PFSK-1 (cell line): ENCODE data around the gene SLC38A10.

ENCODE experiments used
- FOXP2 ChIP-seq: optimal IDR thresholded peaks from 2 replicates; pipeline ENCODE3; 2011; ENCODE audit warnings: borderline replicate concordance, control low read depth, inconsistent platforms; ENCODE audit not compliant: insufficient read depth; ENCODE audit errors: extremely low read length, extremely low read depth
- POLR2AphosphoS5 ChIP-seq: IDR thresholded peaks from 2 replicates; pipeline ENCODE4 v1.6.1; 2012; ENCODE audit warnings: low read depth, mild to moderate bottlenecking, control low read depth, low read length, moderate library complexity
- SIN3A ChIP-seq: IDR thresholded peaks from 2 replicates; pipeline ENCODE4 v1.6.1; 2012; ENCODE audit warnings: mild to moderate bottlenecking, low read length, moderate library complexity, borderline replicate concordance; ENCODE audit not compliant: insufficient read depth
- TAF1 ChIP-seq: IDR thresholded peaks from 2 replicates; pipeline ENCODE4 v1.6.1; 2012; ENCODE audit warnings: low read length, control low read depth, borderline replicate concordance; ENCODE audit not compliant: insufficient read depth
- TF ChIP-seq, protein P1 (sequence below), 2 experiments: IDR thresholded peaks; 2 replicates each; pipeline versions ENCODE4 v1.6.1 to v1.8.0; 2011 to 2012; ENCODE audit warnings: low read depth in 2 of 2, low read length in 2 of 2, control low read depth in 1 of 2, inconsistent platforms in 1 of 2, mild to moderate bottlenecking in 1 of 2, moderate library complexity in 1 of 2; ENCODE audit not compliant: insufficient read depth in 1 of 2

SLC38A10 gene

DNA sequence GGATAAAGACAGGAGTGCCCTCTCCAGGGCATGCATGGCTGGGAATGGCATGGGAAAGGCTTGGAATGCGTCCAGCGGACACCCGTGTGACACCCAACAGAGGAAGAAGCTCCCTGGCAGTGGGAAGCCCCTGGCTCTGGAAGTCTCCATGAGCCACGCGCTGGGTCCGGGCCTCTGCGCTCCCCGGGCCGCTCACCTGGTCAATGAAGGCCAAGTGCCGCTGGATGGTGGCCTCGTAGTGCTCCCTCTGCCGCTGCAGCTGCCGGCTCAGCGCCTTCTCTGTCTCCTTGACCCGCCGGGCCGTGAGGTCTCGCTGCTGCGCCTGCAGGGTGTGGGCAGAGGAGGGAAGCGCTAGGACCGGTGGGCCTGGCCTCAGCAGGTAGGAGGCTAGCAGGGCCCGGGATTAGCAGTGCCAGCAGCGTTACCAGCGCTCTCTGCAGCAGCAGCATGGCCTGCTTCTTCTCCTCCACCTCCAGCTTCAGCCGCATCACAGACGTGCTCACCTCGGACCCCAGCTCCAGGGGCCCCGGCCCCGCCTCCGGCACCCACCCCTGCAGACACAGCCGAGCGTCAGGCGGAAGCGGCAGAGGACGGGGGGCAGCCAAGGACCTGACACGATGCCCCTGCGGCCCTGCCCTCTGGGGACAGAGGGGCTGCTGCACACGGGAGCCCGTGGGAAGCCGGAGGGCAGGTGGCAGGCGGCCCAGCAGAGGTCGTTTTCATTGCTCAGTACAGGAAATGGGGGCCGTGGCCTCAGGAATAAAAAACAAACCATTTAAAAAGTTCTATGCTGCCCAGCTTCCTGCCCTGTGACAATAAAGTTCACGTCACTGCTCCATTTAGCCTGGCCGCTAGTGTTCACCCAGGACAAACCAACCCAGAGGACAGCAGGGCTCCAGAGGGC is 98.3 kb downstream of the SLC38A10 start:
- TF ChIP-seq TAF1 (no peak), POLR2AphosphoS5 (no peak), FOXP2 (no peak)
- TF ChIP-seq, protein P1, sequence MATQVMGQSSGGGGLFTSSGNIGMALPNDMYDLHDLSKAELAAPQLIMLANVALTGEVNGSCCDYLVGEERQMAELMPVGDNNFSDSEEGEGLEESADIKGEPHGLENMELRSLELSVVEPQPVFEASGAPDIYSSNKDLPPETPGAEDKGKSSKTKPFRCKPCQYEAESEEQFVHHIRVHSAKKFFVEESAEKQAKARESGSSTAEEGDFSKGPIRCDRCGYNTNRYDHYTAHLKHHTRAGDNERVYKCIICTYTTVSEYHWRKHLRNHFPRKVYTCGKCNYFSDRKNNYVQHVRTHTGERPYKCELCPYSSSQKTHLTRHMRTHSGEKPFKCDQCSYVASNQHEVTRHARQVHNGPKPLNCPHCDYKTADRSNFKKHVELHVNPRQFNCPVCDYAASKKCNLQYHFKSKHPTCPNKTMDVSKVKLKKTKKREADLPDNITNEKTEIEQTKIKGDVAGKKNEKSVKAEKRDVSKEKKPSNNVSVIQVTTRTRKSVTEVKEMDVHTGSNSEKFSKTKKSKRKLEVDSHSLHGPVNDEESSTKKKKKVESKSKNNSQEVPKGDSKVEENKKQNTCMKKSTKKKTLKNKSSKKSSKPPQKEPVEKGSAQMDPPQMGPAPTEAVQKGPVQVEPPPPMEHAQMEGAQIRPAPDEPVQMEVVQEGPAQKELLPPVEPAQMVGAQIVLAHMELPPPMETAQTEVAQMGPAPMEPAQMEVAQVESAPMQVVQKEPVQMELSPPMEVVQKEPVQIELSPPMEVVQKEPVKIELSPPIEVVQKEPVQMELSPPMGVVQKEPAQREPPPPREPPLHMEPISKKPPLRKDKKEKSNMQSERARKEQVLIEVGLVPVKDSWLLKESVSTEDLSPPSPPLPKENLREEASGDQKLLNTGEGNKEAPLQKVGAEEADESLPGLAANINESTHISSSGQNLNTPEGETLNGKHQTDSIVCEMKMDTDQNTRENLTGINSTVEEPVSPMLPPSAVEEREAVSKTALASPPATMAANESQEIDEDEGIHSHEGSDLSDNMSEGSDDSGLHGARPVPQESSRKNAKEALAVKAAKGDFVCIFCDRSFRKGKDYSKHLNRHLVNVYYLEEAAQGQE (IDR thresholded peaks at IDR 0.05; ENCODE audit: insufficient read depth in 1 of 2, low read depth in 2 of 2, low read length in 2 of 2): no peak

DNA sequence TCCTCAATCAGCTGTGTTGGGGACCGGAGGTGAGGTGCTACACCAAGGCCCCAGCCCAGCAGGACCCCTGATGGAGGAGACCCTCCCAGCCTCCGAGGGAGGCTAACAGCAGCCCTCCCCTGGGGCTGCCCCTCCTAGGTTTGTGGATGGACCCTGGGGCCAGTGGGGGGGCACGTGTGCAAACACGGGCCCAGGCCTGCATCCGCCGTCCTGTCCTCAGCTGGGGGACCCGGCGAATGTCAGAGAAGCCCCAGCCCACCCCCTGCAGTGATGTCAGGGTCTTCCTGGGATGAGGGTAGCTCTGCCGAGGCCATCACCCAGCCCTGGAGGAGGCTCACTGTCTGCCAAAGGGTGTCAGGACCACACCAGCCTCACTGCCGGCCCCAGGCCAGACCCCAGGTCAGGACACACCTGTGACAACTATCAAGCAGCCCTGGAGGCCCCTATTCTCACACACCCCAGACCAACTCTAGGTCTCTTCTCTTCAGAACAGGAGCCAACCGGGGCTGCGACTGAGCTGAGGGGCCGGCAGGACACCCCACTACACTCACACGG is 99.1 kb downstream of the SLC38A10 start:
- TF ChIP-seq POLR2AphosphoS5 (no peak), SIN3A (no peak), TAF1 (no peak), FOXP2 (no peak)
- TF ChIP-seq, protein P1 (IDR thresholded peaks at IDR 0.05; ENCODE audit: insufficient read depth in 1 of 2, low read depth in 2 of 2, low read length in 2 of 2): no peak
